ENCODE measurements around the gene UBE4B. TPM values are rescaled to one million over a fixed set of nuclear protein-coding genes. Genes with fewer than 3 reads are reported as not detected.

Gene UBE4B
- total and polyA plus RNA-seq, 9 of the 15 experiments (the other 6 are each of a cell fraction or from before 2014, with no cell fraction given): 11.7 to 73.7 (median 40.1) TPM

DNA sequence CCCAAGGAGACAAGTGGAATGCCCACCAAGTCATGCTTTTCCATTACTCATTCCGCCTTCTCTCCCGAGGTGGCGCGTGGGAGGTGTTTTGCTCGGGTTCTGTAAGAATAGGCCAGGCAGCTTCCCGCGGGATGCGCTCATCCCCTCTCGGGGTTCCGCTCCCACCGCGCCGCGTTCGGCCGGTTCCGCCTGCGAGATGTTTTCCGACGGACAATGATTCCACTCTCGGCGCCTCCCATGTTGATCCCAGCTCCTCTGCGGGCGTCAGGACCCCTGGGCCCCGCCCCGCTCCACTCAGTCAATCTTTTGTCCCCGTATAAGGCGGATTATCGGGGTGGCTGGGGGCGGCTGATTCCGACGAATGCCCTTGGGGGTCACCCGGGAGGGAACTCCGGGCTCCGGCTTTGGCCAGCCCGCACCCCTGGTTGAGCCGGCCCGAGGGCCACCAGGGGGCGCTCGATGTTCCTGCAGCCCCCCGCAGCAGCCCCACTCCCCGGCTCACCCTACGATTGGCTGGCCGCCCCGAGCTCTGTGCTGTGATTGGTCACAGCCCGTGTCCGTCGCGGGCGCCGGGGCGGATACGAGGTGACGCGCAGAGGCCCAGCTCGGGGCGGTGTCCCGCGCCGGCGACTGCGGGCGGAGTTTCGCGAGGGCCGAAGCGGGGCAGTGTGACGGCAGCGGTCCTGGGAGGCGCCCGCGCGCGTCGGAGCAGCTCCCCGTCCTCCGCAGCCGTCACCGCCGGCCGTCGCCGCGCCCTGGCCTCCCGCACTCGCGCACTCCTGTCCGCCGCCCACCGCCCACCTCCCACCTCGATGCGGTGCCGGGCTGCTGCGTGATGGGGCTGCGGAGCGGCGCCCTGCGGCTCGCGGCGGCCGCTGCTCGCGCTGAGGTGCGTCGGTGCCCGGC, 177.4 kb downstream of the UBE4B start, which contains the start of gene KIF1B (continued):
- TF ChIP-seq, protein P1, sequence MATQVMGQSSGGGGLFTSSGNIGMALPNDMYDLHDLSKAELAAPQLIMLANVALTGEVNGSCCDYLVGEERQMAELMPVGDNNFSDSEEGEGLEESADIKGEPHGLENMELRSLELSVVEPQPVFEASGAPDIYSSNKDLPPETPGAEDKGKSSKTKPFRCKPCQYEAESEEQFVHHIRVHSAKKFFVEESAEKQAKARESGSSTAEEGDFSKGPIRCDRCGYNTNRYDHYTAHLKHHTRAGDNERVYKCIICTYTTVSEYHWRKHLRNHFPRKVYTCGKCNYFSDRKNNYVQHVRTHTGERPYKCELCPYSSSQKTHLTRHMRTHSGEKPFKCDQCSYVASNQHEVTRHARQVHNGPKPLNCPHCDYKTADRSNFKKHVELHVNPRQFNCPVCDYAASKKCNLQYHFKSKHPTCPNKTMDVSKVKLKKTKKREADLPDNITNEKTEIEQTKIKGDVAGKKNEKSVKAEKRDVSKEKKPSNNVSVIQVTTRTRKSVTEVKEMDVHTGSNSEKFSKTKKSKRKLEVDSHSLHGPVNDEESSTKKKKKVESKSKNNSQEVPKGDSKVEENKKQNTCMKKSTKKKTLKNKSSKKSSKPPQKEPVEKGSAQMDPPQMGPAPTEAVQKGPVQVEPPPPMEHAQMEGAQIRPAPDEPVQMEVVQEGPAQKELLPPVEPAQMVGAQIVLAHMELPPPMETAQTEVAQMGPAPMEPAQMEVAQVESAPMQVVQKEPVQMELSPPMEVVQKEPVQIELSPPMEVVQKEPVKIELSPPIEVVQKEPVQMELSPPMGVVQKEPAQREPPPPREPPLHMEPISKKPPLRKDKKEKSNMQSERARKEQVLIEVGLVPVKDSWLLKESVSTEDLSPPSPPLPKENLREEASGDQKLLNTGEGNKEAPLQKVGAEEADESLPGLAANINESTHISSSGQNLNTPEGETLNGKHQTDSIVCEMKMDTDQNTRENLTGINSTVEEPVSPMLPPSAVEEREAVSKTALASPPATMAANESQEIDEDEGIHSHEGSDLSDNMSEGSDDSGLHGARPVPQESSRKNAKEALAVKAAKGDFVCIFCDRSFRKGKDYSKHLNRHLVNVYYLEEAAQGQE (IDR thresholded peaks at IDR 0.05; ENCODE audit: borderline replicate concordance): peak; percentile 83
- TF ChIP-seq, protein P1 (CRISPR knock-in tag; IDR thresholded peaks at IDR 0.05; ENCODE audit: low read depth): peak; percentile 73; the same call in 1 of the 2 replicates
- TF ChIP-seq ZNF316 (IDR thresholded peaks at IDR 0.05) (no peak), E2F5 (CRISPR knock-in tag; IDR thresholded peaks at IDR 0.05) (0 out of 2 replicates have a peak, but pooled peaks have one; percentile 35), GTF3C2 (IDR thresholded peaks at IDR 0.05; ENCODE audit: borderline replicate concordance, extremely low read depth, insufficient read length) (no peak), THAP12 (CRISPR knock-in tag; IDR thresholded peaks at IDR 0.05) (peak; percentile 88), MYC (IDR thresholded peaks at IDR 0.05; ENCODE audit: low read depth, low read length) (peak; percentile 63), MYC (CRISPR knock-in tag; IDR thresholded peaks at IDR 0.05; ENCODE audit: borderline replicate concordance, low read depth) (peak; percentile 83; the same call in 1 of the 2 replicates), ATF4 (CRISPR knock-in tag; IDR thresholded peaks at IDR 0.05) (no peak), POLR2H (tag; IDR thresholded peaks at IDR 0.05; ENCODE audit: low read depth) (no peak)

Data from K562 (cell line).